Medulla oblongata (tissue), 1 donor: ENCODE measurements around the gene TXNDC11.

Experiments used
- DNase-seq: peaks from one replicate; pipeline ENCODE4 v3.0.0-alpha.2; 2015; ENCODE audit errors: extremely low spot score

The TXNDC11 gene

GRCh38 chr16:11660565-11660964 lies 82.1 kb downstream of the TXNDC11 start:
- no peak for DNase-seq

- DNase-seq = peak; percentile 57
Observed at GRCh38 chr16:11658896-11659708, 83.6 kb downstream of the TXNDC11 start.

- DNase-seq = no peak
Observed at GRCh38 chr16:11657556-11657955, 85.1 kb downstream of the TXNDC11 start.

- no peak for DNase-seq
Observed at GRCh38 chr16:11655655-11656054, 87.0 kb downstream of the TXNDC11 start.

GRCh38 chr16:11651796-11652195 lies 90.9 kb downstream of the TXNDC11 start:
- DNase-seq = no peak

GRCh38 chr16:11650641-11651591 lies 91.7 kb downstream of the TXNDC11 start:
- DNase-seq = no peak

- DNase-seq = no peak
Observed at GRCh38 chr16:11649276-11649675, 93.4 kb downstream of the TXNDC11 start.

GRCh38 chr16:11642765-11643116 lies 99.9 kb downstream of the TXNDC11 start:
- DNase-seq = no peak

- peak; percentile 86 for DNase-seq
Observed at GRCh38 chr16:11640987-11641817, 101.5 kb downstream of the TXNDC11 start.

GRCh38 chr16:11639925-11640899 lies 102.4 kb downstream of the TXNDC11 start:
- peak; percentile 93 for DNase-seq

- no peak for DNase-seq
Observed at GRCh38 chr16:11639008-11639562, 103.6 kb downstream of the TXNDC11 start.

GRCh38 chr16:11638140-11638539 lies 104.5 kb downstream of the TXNDC11 start:
- no peak for DNase-seq

GRCh38 chr16:11637320-11637719 lies 105.3 kb downstream of the TXNDC11 start:
- no peak for DNase-seq

GRCh38 chr16:11636172-11636721 lies 106.4 kb downstream of the TXNDC11 start:
- no peak for DNase-seq

- no peak for DNase-seq
Observed at GRCh38 chr16:11635679-11636171, 106.9 kb downstream of the TXNDC11 start.

GRCh38 chr16:11635113-11635652 lies 107.5 kb downstream of the TXNDC11 start:
- no peak for DNase-seq

- DNase-seq = no peak
Observed at GRCh38 chr16:11634312-11634711, 108.3 kb downstream of the TXNDC11 start.

- DNase-seq = no peak
Observed at GRCh38 chr16:11633113-11633512, 109.5 kb downstream of the TXNDC11 start.

GRCh38 chr16:11632455-11632939 lies 110.2 kb downstream of the TXNDC11 start:
- DNase-seq = peak; percentile 80
